IMR-90 (cell line): ENCODE data around the gene DKK3. TPM values are rescaled to one million over a fixed set of nuclear protein-coding genes. Genes with fewer than 3 reads are reported as not detected.
A peak's percentile ranks its signal among the peaks of the same experiment; 100 is the strongest.

Experiments used
- ATAC-seq: fragments of 200-7000 bp; cut with Tn5 transposase; 2 replicates; pipeline ENCODE4 v1.9.1; 2020; ENCODE audit warnings: low read depth, mild to moderate bottlenecking, moderate library complexity
- BruUV-seq: library from RNA; stranded (reverse); fragments of 400-500 nt; replicated peaks from 2 replicates; lab custom pipeline; 2021; lab: Mats Ljungman, UMichigan
- CTCF ChIA-PET: fragments of 300-600 bp; formaldehyde crosslinking; extraction: SDS; loops from one replicate; lab custom pipeline; 2021; ENCODE audit warnings: antibody characterized with exemption; lab: Yijun Ruan, JAX
- POLR2A ChIA-PET: fragments of 300-600 bp; sonication (Branson Sonifier 250); formaldehyde crosslinking; loops from one replicate; lab custom pipeline; 2022; ENCODE audit warnings: antibody characterized with exemption; ENCODE audit not compliant: unreplicated experiment; lab: Charles Lee
- DNase-seq: peaks from one replicate; pipeline ENCODE4 v3.0.0; 2013
- H2AFZ ChIP-seq: replicated peaks from 2 replicates; pipeline ENCODE3; 2013; ENCODE audit warnings: low read length, mild to moderate bottlenecking; ENCODE audit not compliant: poor library complexity
- H2AK5ac ChIP-seq: 2 replicates; pipeline ENCODE4 v1.6.1; 2013; ENCODE audit warnings: low read depth, low read length, inconsistent platforms
- H2AK9ac ChIP-seq: replicated peaks from 2 replicates; pipeline ENCODE3; 2013; ENCODE audit warnings: mild to moderate bottlenecking, low read depth, low read length, moderate library complexity; ENCODE audit not compliant: poor library complexity
- H2BK120ac ChIP-seq: 2 replicates; pipeline ENCODE4 v1.6.1; 2013; ENCODE audit warnings: low read depth, low read length, inconsistent platforms
- H2BK15ac ChIP-seq: 3 replicates; pipeline ENCODE4 v1.6.1; 2013; ENCODE audit warnings: low read depth, low read length, inconsistent platforms
- H2BK20ac ChIP-seq: 2 replicates; pipeline ENCODE4 v1.6.1; 2013; ENCODE audit warnings: low read depth, mild to moderate bottlenecking, inconsistent platforms, low read length, moderate library complexity
- H2BK5ac ChIP-seq: 2 replicates; pipeline ENCODE4 v1.6.1; 2013; ENCODE audit warnings: mild to moderate bottlenecking, low read depth, low read length, inconsistent platforms; ENCODE audit not compliant: poor library complexity, severe bottlenecking
- H3K14ac ChIP-seq: replicated peaks from 2 replicates; pipeline ENCODE4 v1.6.1; 2013; ENCODE audit warnings: low read depth, low read length, inconsistent platforms
- H3K18ac ChIP-seq: 2 replicates; pipeline ENCODE4 v1.6.1; 2013; ENCODE audit warnings: low read depth, low read length, control low read depth
- H3K23ac ChIP-seq: 2 replicates; pipeline ENCODE4 v1.6.1; 2013; ENCODE audit warnings: low read depth, low read length, inconsistent platforms
- H3K27ac ChIP-seq: 2 replicates; pipeline ENCODE4 v1.5.1; 2013; ENCODE audit warnings: mild to moderate bottlenecking, control low read depth, low read length; ENCODE audit not compliant: insufficient read depth
- H3K27me3 ChIP-seq: 2 replicates; pipeline ENCODE4 v1.6.1; 2013; ENCODE audit warnings: low read length; ENCODE audit not compliant: control insufficient read depth, insufficient read depth
- H3K36me3 ChIP-seq: 2 replicates; pipeline ENCODE4 v1.6.1; 2013; ENCODE audit warnings: low read length, mixed read lengths; ENCODE audit not compliant: control insufficient read depth, insufficient read depth
- H3K4ac ChIP-seq: 2 replicates; pipeline ENCODE4 v1.6.1; 2013; ENCODE audit warnings: low read depth, low read length, inconsistent platforms
- H3K4me1 ChIP-seq: 2 replicates; pipeline ENCODE4 v1.6.1; 2013; ENCODE audit warnings: low read length, mixed read lengths; ENCODE audit not compliant: control insufficient read depth, insufficient read depth
- H3K4me2 ChIP-seq: 2 replicates; pipeline ENCODE4 v1.6.1; 2013; ENCODE audit warnings: low read depth, mild to moderate bottlenecking, control low read depth, low read length, moderate library complexity
- H3K4me3 ChIP-seq: 2 replicates; pipeline ENCODE4 v1.5.1; 2013; ENCODE audit warnings: low read depth, mild to moderate bottlenecking, control low read depth, low read length, moderate library complexity; ENCODE audit not compliant: insufficient read depth
- H3K56ac ChIP-seq: 2 replicates; pipeline ENCODE4 v1.6.1; 2013; ENCODE audit warnings: low read length, inconsistent platforms; ENCODE audit not compliant: insufficient read depth; ENCODE audit errors: extremely low read depth
- H3K79me1 ChIP-seq, 2 experiments: 2 replicates each; pipeline ENCODE4 v1.6.1; 2013; ENCODE audit warnings: low read length in 2 of 2, inconsistent platforms in 1 of 2, low read depth in 1 of 2
- H3K9ac ChIP-seq: 2 replicates; pipeline ENCODE4 v1.6.1; 2013; ENCODE audit warnings: low read depth, low read length, control low read depth
- H3K9me1 ChIP-seq: 2 replicates; pipeline ENCODE4 v1.6.1; 2013; ENCODE audit warnings: low read length, inconsistent platforms; ENCODE audit not compliant: insufficient read depth
- H3K9me3 ChIP-seq: 2 replicates; pipeline ENCODE4 v1.6.1; 2013; ENCODE audit warnings: low read length; ENCODE audit not compliant: control insufficient read depth, insufficient read depth
- H4K20me1 ChIP-seq: 2 replicates; pipeline ENCODE4 v1.6.1; 2013; ENCODE audit warnings: low read length, inconsistent platforms; ENCODE audit not compliant: insufficient read depth
- H4K5ac ChIP-seq: 2 replicates; pipeline ENCODE4 v1.6.1; 2013; ENCODE audit warnings: mild to moderate bottlenecking, low read depth, low read length, control low read depth
- H4K8ac ChIP-seq, 2 experiments: 2 replicates each; pipeline ENCODE4 v1.6.1; 2013; ENCODE audit warnings: low read depth in 2 of 2, low read length in 2 of 2, control low read depth in 1 of 2, inconsistent platforms in 1 of 2
- H4K91ac ChIP-seq: 2 replicates; pipeline ENCODE4 v1.6.1; 2013; ENCODE audit warnings: low read depth, low read length, inconsistent platforms; ENCODE audit not compliant: insufficient read depth
- CTCF ChIP-seq: conservative IDR thresholded peaks from 2 replicates; pipeline ENCODE4 v1.5.1; 2012; ENCODE audit warnings: mild to moderate bottlenecking, low read depth, low read length, improper control_type of control experiment
- MAZ ChIP-seq: IDR thresholded peaks from 2 replicates; pipeline ENCODE4 v1.6.1; 2012; ENCODE audit warnings: low read depth, mild to moderate bottlenecking, low read length, improper control_type of control experiment, moderate library complexity, borderline replicate concordance
- RCOR1 ChIP-seq: IDR thresholded peaks from 2 replicates; pipeline ENCODE4 v1.6.1; 2012; ENCODE audit warnings: mild to moderate bottlenecking, low read length, improper control_type of control experiment; ENCODE audit not compliant: insufficient replicate concordance
- SMC3 ChIP-seq: fragments of 150-350 bp; IDR thresholded peaks from 2 replicates; pipeline ENCODE4 v1.6.1; 2016; ENCODE audit warnings: low read depth, mild to moderate bottlenecking, antibody characterized with exemption, low read length, moderate library complexity
- WGBS, 2 experiments: methylation state at CpG; one replicate each; pipeline versions ENCODE4 v1.1.5 to v1.1.7; 2013; ENCODE audit warnings: missing lambda C conversion rate in 2 of 2; ENCODE audit not compliant: insufficient read length in 1 of 2; ENCODE audit errors: extremely low coverage in 2 of 2; 5-methylcytosine and 5-hydroxymethylcytosine counted together
- dilution Hi-C: fragments of 300-500 bp; cut with HindIII; formaldehyde crosslinking; loops from one replicate; pipeline ENCODE4 v1.14.3; 2018; ENCODE audit warnings: low sequenced_read_pairs; ENCODE audit not compliant: unreplicated experiment
- in situ Hi-C: fragments of 300-500 bp; cut with MboI; formaldehyde crosslinking; loops from 3 replicates; pipeline ENCODE4 v1.14.3; 2019; ENCODE audit warnings: low sequenced_read_pairs, inconsistent platforms, mixed read lengths
- intact Hi-C: fragments of 100-400 bp; cut with micrococcal nuclease; formaldehyde crosslinking; loops from 2 replicates; pipeline ENCODE4 v1.10.0; 2022
- polyA plus RNA-seq, 3 experiments: library from polyadenylated mRNA; depleted of rRNA; stranded (reverse); fragments of >200 nt; gene quantifications; 2 replicates each; pipeline ENCODE4 v1.2.3, GENCODE V29; 2012; ENCODE audit warnings: low replicate concordance in 1 of 3
- total RNA-seq: library from RNA; depleted of rRNA; stranded (reverse); fragments of >200 nt; gene quantifications from 2 replicates; pipeline ENCODE4 v1.2.3, GENCODE V29; 2012

The DKK3 gene
- total and polyA plus RNA-seq, 2 of the 4 experiments (the other 2 are of a cell fraction), result 453 to 964 TPM

GRCh38 chr11:12008790-12009616 lies 577 bp upstream of the DKK3 start:
- TF ChIP-seq MAZ (peak; percentile 43; the same call in 1 of the 2 replicates), SMC3 (no peak), CTCF (no peak), RCOR1 (no peak)

More at GRCh38 chr11:12008790-12009616, 577 bp upstream of the DKK3 start:
- Histone ChIP-seq H4K5ac (peak overlapping the region; percentile 85), H2AFZ (peak overlapping the region; percentile 93), H2AK5ac (peak overlapping the region; percentile 97), H3K4me3 (peak overlapping the region; percentile 100), H3K56ac (peak overlapping the region; percentile 71), H3K4me2 (peak overlapping the region; percentile 98), H3K18ac (peak overlapping the region; percentile 91), H3K9ac (peak overlapping the region; percentile 87), H2BK120ac (peak overlapping the region; percentile 82), H3K23ac (peak overlapping the region; percentile 87), H2AK9ac (peak overlapping the region; percentile 98), H4K20me1 (peaks cover 34% of the 10 kb centered on the region), H3K4me1 (peaks cover 30% of the 10 kb centered on the region), H3K27ac (peak overlapping the region; percentile 96), H3K36me3 (peaks cover 11% of the 10 kb centered on the region), H4K91ac (peak overlapping the region; percentile 88), H2BK15ac (peak overlapping the region; percentile 89; the same call in 1 of the 3 replicates), H2BK20ac (peak overlapping the region; percentile 72), H3K9me3 (no peaks in the 10 kb centered on the region), H3K9me1 (peaks cover 28% of the 10 kb centered on the region), H4K8ac (peak overlapping the region; percentile 87 to 92), H3K27me3 (no peaks in the 10 kb centered on the region), H3K4ac (peak overlapping the region; percentile 96), H3K79me1 (peaks cover 16 to 47% of the 10 kb centered on the region in 2 experiments), H3K14ac (peak overlapping the region; percentile 95), H2BK5ac (peak overlapping the region; percentile 92)
- intact Hi-C loops, result no loop called here
- POLR2A ChIA-PET, result interaction anchor here (0.6 to 0.7 kb wide), 2 partner anchors 9 to 81 kb away, joined by 3 to 5 read pairs; no protein-coding TSS in a partner anchor
- BruUV-seq, result no TSS peak
- CTCF ChIA-PET, result interaction anchor here (0.6 to 1.1 kb wide), 3 partner anchors 19 to 78 kb away, joined by 3 read pairs; no protein-coding TSS in a partner anchor
- 0% methylated on average over 8 of the region's 76 CpGs; no CpG with 5 or more reads in 1 of the 2 experiments for WGBS, 2 experiments
- ATAC-seq (peak; percentile 89), DNase-seq (peak; percentile 46)
- in situ Hi-C loops, result no loop called here
- dilution Hi-C loops, result no loop called here
